HG03175 (cell line): ENCODE measurements around the gene NT5C1B.
"Not testable (repeated sequence)": the region's sequence is repeated elsewhere in the genome, so short reads cannot be mapped to it uniquely, and the experiment has no call there.

ENCODE experiments used
- ATAC-seq: cut with Tn5 transposase; IDR thresholded peaks from one replicate; pipeline ENCODE4 v1.9.1; 2021; ENCODE audit warnings: mild to moderate bottlenecking, moderate library complexity; ENCODE audit not compliant: unreplicated experiment

Gene NT5C1B

GRCh38 chr2:18589354-18589753, at the start of gene NT5C1B:
Gene NT5C1B, minus strand, starts transcription at chr2:18589569. Its CDS starts 101 bp downstream, at chr2:18589468.
- ATAC-seq = no peak

DNA sequence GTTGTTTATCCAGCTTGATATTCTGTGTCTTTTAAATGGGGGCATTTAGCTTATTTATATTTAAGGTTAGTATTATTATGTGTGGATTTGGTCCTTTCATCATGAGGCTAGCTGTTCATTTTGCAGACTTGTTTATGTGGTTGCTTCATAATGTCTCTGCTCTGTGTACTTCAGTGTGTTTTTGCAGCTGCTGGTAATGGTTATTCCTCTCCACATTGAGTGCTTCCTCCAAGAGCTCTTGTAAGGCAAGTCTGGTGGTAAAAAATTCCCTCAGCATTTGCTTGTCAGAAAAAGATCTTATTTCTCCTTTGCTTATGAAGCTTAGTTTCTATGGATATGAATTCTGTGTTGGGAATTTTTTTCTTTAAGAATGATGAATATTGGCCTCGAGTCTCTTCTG, 47.8 kb upstream of the NT5C1B start:
- ATAC-seq = no peak

DNA sequence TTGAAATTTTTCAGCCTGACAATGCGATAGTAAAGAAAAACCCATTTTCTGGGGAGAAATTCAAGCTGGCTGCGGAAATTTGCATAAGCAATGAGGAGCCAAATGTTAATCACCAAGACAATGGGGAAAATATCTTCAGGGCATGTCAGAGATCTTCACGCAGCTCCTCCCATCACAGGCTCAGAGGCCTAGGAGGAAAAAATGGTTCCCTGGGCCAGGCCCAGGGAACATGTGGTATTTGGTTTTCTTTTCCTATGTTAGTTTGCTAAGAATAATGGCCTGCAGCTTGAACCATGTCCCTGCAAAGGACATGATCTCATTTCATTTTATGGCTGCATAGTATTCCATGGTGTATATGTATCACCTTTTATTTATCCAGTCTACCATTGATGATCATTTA, 43.3 kb upstream of the NT5C1B start:
- ATAC-seq = not testable (repeated sequence)

GRCh38 chr2:18630941-18631340, 41.6 kb upstream of the NT5C1B start:
- no peak for ATAC-seq

DNA sequence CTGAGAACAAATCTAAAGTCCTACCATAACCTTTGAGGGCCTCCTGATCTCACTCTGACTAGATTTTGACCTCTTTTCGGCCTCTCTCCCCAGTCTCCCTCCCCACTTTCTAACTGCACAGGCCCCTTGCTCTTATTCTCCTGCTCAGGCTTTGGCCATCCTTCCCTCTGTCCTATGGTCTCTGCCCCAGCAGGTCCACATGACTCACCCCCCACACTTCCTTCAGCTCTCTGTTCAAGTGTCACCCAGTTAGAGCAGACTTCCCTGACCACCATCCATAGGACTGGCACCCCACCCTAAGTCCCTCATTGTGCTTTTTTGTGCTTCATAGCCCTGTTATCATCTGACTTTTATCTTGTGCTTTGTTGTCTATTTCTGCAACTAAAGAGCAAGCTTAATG, 41.2 kb upstream of the NT5C1B start:
- ATAC-seq = no peak

DNA sequence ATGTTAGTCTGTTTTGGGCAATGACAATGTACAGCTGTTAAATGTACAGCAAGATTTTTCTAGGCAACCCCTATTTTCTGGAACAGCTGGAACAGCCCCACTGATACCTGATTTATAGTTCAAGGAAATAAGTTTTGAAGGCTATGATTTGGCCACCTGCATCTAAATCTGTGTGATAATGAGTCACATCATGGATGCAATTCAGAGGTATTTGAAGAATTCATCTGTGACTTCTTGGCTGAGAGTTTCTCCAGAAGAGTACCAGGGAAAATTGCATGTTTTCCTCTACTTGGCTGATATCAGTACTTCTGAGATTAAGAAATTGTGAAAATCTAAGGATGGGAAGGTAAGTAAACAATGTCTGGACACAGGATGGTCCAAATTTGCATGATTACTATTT, 40.7 kb upstream of the NT5C1B start:
- ATAC-seq = no peak

GRCh38 chr2:18626958-18627650, 37.7 kb upstream of the NT5C1B start:
- ATAC-seq = no peak

GRCh38 chr2:18626256-18626668, 36.9 kb upstream of the NT5C1B start:
- no peak for ATAC-seq

DNA sequence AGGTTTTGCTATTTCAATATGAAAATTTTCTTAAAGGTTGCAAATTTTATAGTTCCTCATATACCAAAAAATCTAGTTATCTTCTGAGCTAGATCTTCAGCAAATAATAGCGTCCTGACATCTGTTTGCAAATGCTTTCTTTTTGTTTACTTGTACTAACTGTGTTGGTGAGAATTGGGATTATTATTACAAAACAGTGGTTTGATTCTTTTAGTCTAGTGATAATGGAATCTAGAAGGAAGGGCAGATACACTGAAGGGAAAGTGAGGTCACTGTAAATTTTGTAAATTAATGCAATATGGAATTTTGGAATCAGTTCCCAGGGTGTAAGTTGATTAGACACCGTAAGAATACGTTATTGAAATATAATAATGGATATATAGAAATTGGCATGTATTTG, 36.2 kb upstream of the NT5C1B start:
- ATAC-seq = no peak

- ATAC-seq = no peak
Observed at GRCh38 chr2:18623782-18624181, 34.4 kb upstream of the NT5C1B start.

DNA sequence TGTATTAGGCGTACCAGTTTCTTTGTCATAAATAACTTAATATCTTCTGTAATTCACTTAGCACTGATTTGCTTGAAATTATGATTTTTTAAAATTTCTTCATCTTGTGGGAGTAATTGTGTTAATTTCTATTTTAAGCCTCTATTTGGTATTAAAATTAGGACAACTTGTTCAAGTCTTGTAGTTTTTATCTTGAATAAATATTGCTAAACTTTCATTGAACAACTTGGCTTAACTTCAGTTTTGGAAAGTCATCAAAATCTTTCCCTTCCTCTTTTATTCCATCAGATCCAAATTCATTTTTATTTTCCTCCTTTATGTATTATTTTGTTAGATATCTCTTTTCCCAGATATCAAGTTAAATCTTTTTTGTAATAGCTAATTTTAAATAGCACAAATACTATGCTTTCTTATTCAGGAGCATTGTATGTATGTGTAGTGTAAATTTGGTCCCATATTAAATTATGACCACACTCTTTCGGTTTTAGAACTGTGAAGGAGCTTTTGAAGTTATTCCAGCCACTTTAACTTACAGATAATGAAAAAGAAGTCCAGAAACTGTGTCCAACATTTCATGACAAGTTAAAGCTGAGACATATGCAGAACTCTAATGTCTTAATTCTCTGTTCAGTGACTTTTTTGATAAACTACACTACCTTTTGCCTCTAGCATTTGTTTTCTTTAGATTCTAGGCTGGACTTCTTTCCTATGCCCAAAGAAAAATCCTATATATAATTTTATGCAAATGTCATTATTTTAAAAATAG, 31.7 kb upstream of the NT5C1B start:
- ATAC-seq = no peak

DNA sequence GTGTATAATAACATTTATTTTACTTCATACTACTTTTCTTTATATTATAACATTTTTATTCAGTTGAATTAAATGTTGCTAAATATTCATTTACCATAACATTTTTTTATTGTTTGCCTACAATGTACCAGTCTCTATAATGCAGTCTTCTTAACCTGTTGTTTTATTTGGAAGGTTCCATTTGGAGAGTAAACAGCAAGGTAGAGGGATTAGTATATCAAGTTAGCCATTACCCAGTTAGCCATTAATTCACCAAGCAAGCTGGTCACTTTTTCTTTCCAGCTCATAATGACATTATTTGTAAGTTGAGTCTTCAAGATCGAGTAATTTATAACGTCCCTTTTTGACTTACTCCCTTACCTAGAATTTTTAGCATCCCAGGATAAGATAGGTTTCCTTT, 29.7 kb upstream of the NT5C1B start:
- no peak for ATAC-seq

- no peak for ATAC-seq
Observed at GRCh38 chr2:18614041-18614440, 24.7 kb upstream of the NT5C1B start.

DNA sequence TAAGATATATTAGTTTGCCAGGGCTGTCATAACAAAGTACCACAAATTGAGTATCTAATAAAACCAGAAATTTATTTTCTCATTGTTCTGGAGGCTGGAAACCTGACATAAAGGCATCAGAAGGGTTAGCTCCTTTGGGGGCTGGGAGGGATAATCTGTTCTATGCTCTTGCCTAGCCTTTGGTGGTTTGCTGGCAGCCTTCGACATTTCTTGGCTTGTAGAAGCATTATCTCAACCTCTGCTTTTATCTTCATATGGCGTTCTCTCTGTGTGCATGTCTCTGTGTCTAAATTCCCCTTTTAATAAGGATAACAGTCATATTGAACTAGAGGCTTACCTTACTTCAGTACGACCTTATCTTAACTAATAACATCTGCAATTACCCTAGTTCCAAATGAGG, 22.8 kb upstream of the NT5C1B start:
- no peak for ATAC-seq

GRCh38 chr2:18611604-18612003, 22.2 kb upstream of the NT5C1B start:
- ATAC-seq = no peak

DNA sequence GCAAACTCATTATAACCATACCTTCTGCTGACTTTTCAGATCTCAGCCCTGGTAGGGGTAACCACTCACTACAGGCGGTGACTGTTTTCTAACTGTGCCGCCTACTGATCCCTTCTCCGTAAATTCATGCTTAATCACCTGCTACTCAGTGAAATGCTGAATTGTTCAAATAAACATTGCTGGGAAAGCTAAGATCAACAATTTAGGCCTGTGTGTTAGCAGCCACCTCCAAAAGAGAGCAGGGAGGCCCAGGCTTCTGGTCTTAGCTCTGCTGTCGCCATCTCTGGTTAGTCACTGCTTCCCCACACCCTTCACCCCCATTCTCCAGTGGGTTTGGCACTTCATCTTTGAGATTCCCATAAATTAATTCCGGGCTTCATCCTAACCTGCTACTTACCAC, 21.8 kb upstream of the NT5C1B start:
- no peak for ATAC-seq

GRCh38 chr2:18610651-18611050, 21.3 kb upstream of the NT5C1B start:
- no peak for ATAC-seq

- no peak for ATAC-seq
Observed at GRCh38 chr2:18610090-18610489, 20.7 kb upstream of the NT5C1B start.

- ATAC-seq = no peak
Observed at GRCh38 chr2:18605115-18605514, 15.7 kb upstream of the NT5C1B start.

DNA sequence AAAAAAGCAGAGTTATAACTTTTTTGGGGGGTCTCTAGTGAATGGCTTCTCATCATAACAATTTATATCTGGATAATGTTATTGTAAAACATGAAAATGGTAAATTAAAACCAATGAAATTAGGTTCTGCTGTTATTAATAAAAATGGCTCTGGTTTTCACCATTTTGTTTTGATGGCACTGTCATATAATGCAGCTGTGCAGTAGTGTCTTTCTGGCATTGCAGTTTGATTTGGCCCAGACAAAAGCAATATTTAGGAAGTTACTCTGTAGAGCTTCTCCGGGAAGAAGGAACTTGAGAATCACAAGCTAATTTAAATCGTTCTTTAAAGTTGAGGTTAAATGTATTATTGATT, 15.1 kb upstream of the NT5C1B start:
- no peak for ATAC-seq

DNA sequence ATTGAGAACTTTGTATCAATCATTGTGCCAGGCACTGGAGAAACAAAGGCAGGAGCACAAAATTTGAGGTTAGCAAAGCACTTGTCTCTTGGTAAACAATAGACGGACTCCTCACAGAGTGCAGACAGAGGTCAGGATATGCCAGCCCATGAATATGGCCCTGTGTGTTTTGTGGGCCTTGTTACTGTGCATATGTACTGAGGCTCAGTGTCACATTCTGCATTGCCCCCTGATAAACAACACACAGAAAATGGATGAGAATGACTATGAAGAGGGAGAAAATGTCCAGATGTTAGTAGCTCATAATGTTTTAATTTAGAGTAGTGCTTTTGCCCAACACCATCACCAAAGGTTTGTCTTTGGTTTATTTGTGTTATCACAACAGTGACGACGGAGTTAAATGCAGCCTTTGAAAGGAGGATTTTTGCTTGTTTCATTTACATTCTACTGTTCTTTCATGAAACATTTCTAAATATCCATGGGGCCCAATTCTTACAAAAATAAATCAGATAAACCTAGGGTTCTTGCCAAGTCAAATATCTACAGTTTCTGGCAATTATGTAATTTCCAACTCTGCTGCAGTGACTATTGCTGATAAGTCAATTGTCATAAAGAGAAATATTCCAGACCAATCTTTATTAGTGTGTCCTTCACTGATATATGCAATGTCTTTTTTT, 14.6 kb upstream of the NT5C1B start:
- no peak for ATAC-seq

DNA sequence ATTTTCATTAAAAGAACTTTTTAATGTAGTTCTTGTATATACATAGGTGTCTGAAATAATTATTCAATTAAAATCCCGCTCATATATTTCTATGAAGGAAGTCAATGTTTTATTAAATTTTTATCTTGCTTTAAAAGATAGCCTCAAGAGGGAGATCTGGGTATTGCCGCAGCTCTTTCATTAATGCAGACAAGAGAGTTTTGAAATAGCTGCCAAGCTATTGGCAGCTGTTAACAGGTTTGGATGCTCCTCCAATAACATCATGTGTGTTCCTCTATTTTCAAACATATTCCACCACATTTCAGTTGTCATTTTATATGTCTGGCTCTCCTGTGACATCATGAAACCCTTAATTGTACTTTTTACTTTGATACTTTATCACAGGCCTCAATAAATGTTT, 12.9 kb upstream of the NT5C1B start:
- no peak for ATAC-seq
